Stomach (tissue), 4 donors: ENCODE results near the gene SLC44A1.

Source experiments
- EP300 ChIP-seq: sonication (generic); formaldehyde crosslinking; IDR thresholded peaks from one replicate; pipeline ENCODE4 v1.6.1; 2017; ENCODE audit warnings: antibody characterized with exemption
- POLR2A ChIP-seq, 4 donors: fragments of 450-650 bp; IDR thresholded peaks; one replicate each; pipeline ENCODE4 v1.6.1; 2016; ENCODE audit warnings: antibody characterized with exemption in 4 of 4, control low read depth in 2 of 4, mild to moderate bottlenecking in 1 of 4, moderate library complexity in 1 of 4
- TF ChIP-seq, protein P1 (sequence below), 7 experiments: fragments of 450-650 bp in 4 of 7; fragments of 200-600 bp in 3 of 7; sonication (generic) in 3 of 7; IDR thresholded peaks; one replicate each; pipeline ENCODE4 v1.5.1; 2016 to 2019; ENCODE audit warnings: antibody characterized with exemption in 7 of 7, control low read depth in 2 of 7, mild to moderate bottlenecking in 1 of 7

DNA sequence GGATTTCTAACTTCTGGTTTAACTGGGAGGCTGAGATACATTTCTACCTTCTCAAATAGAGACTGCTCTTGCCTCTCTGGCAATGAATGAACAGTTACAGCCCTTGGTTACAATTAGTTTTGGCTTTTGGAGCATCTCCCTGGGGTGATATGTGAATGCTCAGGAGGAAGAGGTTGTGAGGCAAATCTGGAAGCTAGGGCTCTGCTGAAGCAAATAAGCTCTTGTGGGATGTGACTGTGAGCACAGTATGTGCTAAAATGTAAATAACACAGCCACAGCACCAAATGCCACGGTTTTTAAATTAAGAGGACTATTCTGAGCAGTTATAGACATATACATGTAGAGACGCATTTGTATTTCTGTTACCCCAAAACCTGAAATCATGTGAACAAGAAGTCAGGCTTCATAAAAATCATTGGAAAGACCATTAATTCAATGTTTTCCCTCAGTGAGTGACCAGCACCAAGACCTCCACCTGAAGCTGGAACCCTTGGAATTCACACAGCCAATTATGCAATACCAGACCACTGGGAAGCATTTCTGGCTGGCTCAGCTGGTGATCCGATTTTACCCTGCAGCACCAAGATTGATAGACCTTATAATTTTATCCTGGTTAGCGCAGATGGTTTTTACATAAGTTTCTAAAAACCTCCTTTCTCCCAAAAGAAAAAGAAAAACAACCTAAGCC lies 3.0 kb upstream of the SLC44A1 start:
- TF ChIP-seq, protein P1, sequence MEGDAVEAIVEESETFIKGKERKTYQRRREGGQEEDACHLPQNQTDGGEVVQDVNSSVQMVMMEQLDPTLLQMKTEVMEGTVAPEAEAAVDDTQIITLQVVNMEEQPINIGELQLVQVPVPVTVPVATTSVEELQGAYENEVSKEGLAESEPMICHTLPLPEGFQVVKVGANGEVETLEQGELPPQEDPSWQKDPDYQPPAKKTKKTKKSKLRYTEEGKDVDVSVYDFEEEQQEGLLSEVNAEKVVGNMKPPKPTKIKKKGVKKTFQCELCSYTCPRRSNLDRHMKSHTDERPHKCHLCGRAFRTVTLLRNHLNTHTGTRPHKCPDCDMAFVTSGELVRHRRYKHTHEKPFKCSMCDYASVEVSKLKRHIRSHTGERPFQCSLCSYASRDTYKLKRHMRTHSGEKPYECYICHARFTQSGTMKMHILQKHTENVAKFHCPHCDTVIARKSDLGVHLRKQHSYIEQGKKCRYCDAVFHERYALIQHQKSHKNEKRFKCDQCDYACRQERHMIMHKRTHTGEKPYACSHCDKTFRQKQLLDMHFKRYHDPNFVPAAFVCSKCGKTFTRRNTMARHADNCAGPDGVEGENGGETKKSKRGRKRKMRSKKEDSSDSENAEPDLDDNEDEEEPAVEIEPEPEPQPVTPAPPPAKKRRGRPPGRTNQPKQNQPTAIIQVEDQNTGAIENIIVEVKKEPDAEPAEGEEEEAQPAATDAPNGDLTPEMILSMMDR (IDR thresholded peaks at IDR 0.05) = no peak
- no peak for TF ChIP-seq POLR2A (IDR thresholded peaks at IDR 0.05)
- no peak for TF ChIP-seq EP300
